HG03060 (cell line): ENCODE data around the gene SPATA17.

Source experiments
- ATAC-seq: cut with Tn5 transposase; IDR thresholded peaks from one replicate; pipeline ENCODE4 v1.9.1; 2021; ENCODE audit warnings: low read depth, moderate number of reproducible peaks; ENCODE audit not compliant: unreplicated experiment

Gene SPATA17

GRCh38 chr1:217910203-217910602 is 279.1 kb downstream of the SPATA17 start:
- no peak for ATAC-seq

DNA sequence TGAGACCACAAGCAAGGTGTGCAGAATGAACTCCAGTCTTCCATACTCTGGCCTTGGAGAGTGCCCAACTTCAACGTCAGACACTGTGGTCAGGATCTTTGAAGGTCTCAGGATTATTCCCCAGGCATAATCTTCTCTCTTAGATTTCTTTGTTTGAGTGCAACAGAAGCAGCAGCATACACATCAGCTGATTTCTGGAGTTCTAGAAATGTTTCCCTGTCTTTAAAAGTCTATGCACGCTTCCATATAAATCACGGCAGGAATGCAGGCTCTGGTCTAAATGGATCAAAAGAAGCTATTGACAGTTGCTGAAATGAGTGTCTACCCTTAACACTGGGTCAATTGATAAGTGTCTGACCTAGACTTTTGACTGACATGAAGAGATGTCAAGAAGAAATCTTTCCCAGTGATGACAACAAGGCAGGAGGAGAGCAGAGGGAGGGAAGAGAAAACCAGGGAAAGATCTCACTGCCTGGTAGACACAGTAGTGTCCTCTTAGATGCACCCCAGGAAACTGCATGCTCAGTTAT is 279.7 kb downstream of the SPATA17 start:
- no peak for ATAC-seq

- no peak for ATAC-seq
Observed at GRCh38 chr1:217911908-217912307, 280.8 kb downstream of the SPATA17 start.

DNA sequence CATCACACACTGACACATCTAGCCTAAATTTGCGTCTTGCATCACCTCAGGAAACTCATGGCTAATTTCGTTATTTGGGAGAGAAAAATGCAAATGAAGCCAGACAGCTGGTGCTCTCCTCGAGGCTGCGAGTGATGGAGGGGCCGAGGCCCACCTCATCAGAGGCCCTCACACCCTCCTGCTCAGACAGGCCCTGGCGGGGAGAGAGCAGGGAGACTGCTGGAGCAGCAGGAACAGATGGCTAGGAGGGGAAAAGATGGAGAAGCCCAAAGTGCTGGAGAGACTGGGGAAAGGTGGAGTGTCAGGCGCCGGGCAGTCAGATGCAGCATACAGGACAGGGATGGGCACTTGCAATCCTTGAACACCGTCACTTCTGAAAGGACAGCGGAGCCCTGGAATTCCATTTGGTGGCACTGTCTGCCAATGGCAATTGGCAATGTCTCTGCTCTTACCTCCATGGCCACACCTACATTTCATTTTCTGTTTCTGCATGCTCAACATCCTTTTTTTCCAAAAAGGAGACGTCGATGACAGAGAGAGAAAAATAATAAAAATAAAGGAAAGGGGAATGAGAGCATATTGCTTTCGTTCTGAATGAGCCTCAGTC is 286.2 kb downstream of the SPATA17 start:
- ATAC-seq, result no peak

- no peak for ATAC-seq
Observed at GRCh38 chr1:217919683-217920388, 288.7 kb downstream of the SPATA17 start.
